Bronchial epithelial cell (primary cell): Measurements from ENCODE around the gene SPRYD3. TPM values are rescaled to one million over a fixed set of nuclear protein-coding genes. Genes with fewer than 3 reads are reported as not detected.

Source experiments
- DNase-seq: peaks from one replicate; pipeline ENCODE4 v3.0.0-alpha.2; 2010; ENCODE audit warnings: low read depth
- FAIRE-seq: peaks from 2 replicates; lab custom pipeline; 2011; peaks lifted over from hg19 to GRCh38; lab: Jason Lieb, UNC
- H3K27me3 ChIP-seq: 2 replicates; pipeline ENCODE4 v1.5.1; 2011; ENCODE audit warnings: low read length; ENCODE audit not compliant: control insufficient read depth, insufficient read depth
- H3K36me3 ChIP-seq: 2 replicates; pipeline ENCODE4 v1.5.1; 2011; ENCODE audit warnings: low read length; ENCODE audit not compliant: control insufficient read depth, insufficient read depth
- H3K4me3 ChIP-seq: 2 replicates; pipeline ENCODE4 v1.5.1; 2011; ENCODE audit warnings: mild to moderate bottlenecking, low read depth, low read length, control low read depth
- CTCF ChIP-seq: IDR thresholded peaks from 2 replicates; pipeline ENCODE4 v1.5.1; 2011; ENCODE audit warnings: mild to moderate bottlenecking, moderate library complexity, low read length, control low read depth, inconsistent platforms; ENCODE audit not compliant: insufficient read depth, severe bottlenecking
- total RNA-seq: library from RNA; depleted of rRNA; stranded (reverse); fragments of >200 nt; gene quantifications from 2 replicates; pipeline ENCODE4 v1.2.1, GENCODE V29; 2014

Gene SPRYD3
- total RNA-seq, 1 donor from 2014 or later, result 18.7 TPM

DNA sequence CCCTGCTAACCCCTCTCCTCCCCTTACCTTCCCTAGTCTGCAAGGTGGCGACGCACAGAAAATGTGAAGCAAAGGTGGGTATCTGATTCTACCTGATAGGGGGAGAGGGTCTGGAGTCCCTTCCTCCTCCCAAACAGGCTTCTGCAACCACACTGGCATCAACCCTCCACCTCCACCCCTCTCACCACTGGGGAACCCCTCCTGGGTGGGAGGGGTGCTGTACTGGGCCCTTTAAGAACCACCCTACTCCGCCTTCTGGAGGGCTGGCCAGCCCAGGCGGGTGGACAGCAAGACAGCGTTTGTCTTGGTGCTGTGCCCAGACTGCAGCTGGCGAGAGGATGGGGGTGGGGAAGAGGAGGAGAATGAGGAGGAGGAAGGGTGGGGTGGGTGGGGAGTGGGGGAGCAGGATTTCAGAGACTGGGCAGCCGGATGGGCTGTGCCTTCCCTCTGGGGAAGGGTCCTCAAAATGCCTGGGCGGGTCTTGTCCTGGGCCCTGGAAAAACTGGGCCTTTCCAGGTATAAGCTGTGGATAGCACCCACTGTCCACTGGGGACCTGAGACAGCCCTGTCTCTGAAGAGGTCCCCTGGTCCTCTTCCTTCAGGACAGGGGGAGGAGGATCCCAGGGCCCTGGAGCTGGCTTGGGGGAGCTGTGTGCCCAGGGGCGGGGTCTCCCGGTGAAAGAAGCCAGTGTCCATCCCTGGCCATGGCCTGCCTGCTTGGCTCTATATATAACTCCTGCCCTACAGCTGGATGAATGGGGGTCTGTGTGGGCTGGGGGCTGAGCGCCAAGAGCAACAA is 26.6 kb downstream of the SPRYD3 start:
- no peaks in the 10 kb centered on the region for H3K27me3 ChIP-seq
- peaks cover 10% of the 10 kb centered on the region for H3K36me3 ChIP-seq
- no peak overlapping the region for H3K4me3 ChIP-seq
- FAIRE-seq, result no peak
- DNase-seq, result peak; percentile 34
- no peak for TF ChIP-seq CTCF

DNA sequence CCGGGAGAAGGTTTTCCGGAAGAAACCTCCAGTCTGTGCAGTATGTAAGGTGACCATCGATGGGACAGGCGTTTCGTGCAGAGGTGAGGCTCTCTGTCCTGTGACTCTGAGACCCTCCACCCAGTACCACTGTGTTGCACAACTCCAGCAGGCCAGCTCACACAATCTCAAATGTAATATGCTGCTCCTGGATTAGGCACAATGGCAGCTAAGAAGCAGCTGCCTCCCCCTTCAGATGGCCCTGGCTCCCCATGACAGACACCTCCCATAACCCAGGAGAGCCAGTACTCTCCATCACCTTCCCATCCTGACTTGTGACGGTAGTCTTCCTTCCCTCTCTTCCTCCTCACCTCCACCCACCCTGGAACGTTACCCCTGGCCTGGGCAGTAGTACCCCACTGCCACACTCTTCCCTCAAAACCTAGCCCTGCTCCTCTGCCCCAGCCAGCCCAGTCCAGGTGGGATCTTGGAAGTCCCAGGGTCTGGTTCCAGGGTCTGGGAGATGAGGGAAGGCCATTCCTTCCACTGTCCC is 27.2 kb downstream of the SPRYD3 start:
- no peak for TF ChIP-seq CTCF
- Histone ChIP-seq H3K27me3 (no peaks in the 10 kb centered on the region), H3K4me3 (no peak overlapping the region), H3K36me3 (peaks cover 10% of the 10 kb centered on the region)
- no peak for DNase-seq
- no peak for FAIRE-seq

DNA sequence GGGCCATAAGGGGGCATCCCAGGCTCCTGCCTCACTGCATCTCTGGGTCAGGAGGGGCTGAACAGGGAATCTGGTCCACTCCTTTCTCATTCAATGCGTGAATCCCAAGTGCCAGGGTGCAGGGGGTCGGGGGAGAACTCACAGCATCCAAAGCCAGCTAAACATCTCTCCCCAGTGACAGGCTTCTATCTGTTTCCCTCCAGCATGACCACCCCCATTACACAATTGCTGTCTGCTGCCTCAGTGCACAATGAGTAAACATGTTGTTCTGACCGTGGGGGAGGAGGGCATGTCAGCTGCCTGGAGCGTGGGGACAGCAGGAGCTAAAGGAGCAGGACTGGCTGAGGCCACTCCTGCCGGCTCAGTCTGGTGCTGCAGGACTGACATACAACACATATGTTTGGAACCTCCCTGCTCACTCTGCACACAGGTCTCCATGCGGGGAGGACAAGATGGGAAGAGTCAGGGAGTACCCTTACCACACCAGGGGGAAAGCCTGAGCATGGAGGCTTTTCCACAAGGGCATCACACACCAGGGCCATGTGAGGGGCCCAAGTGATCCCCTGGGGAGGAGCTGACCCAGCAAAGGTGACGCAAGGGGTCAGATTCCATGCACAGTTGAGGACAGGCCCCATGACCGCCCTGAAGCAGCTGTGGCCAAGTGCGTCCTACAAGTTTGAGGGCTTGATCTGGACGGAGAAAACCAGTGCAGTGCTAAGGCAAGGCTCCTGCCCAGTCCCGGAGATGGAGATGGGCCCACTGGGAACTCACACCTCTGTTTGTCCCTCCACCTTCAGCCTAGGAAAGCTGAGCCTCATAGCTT is 27.9 kb downstream of the SPRYD3 start:
- no peak for FAIRE-seq
- peaks cover 8% of the 10 kb centered on the region for H3K36me3 ChIP-seq
- no peak overlapping the region for H3K4me3 ChIP-seq
- peak; percentile 66 for DNase-seq
- no peaks in the 10 kb centered on the region for H3K27me3 ChIP-seq
- TF ChIP-seq CTCF, result peak; percentile 15

GRCh38 chr12:53050426-53051057 is 28.6 kb downstream of the SPRYD3 start:
- FAIRE-seq, result no peak
- TF ChIP-seq CTCF, result no peak
- Histone ChIP-seq H3K27me3 (no peaks in the 10 kb centered on the region), H3K4me3 (peak overlapping the region; percentile 24), H3K36me3 (peaks cover 7% of the 10 kb centered on the region)
- DNase-seq, result no peak

DNA sequence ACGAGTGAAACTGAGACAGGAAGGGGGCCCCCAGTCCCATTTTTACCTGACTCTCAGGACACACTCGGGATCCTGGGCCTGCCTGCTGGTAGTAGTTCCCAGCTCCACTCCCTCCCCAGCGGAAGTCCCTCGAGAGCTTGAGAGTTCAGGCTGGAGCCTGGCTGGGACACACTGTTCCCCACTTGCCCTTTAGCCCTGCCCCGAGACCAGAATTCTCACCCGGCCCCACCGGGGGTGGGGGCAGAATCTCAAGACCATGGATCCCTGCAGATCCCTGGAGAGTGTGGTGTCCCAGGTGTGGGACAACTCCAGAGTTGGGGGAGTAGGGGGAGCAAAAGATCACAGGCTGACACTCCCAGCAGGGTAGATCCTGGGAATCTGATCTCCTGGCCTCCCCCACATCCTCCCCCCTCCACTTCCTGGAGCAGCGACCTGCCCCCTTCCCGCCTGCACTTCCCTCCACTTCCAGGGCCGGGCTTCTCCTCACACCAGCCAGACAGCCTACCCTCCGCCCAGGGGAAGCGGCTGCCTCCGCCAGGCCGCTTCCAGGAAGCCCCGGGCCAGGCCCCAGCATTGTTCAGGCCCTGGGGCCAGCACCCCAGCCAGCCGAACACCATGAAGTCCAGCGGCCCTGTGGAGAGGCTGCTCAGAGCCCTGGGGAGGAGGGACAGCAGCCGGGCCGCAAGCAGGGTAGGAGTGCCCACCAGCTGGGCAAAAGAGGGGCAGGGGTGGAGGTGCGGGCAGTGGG is 29.4 kb downstream of the SPRYD3 start, which contains the start of gene TNS2:
TNS2 (plus strand) TSS at position 495 of the 748 bp plus-strand sequence; CDS start at position 616, 121 bp downstream.
- peaks cover 5% of the 10 kb centered on the region for H3K36me3 ChIP-seq
- FAIRE-seq (no peak), DNase-seq (peak; percentile 43)
- no peaks in the 10 kb centered on the region for H3K27me3 ChIP-seq
- no peak for TF ChIP-seq CTCF
- peak within 1 kb of the TSS; percentile 24 for H3K4me3 ChIP-seq
